GM12878 (cell line): ENCODE data around the gene SLC15A4. TPM values are rescaled to one million over a fixed set of nuclear protein-coding genes. Genes with fewer than 3 reads are reported as not detected.

Experiments
- CREM ChIP-seq: IDR thresholded peaks from 2 replicates; pipeline ENCODE4 v1.6.1; 2014; ENCODE audit warnings: antibody characterized with exemption, low read depth
- EGR1 ChIP-seq, 2 experiments: IDR thresholded peaks; 1 replicate in 1 of 2; 2 replicates in 1 of 2; pipeline ENCODE4 v1.6.1; 2011 to 2012; ENCODE audit warnings: low read depth in 2 of 2, low read length in 2 of 2, borderline replicate concordance in 1 of 2, mild to moderate bottlenecking in 1 of 2, moderate library complexity in 1 of 2
- ETV6 ChIP-seq, 2 experiments: fragments of 450-650 bp in 1 of 2; IDR thresholded peaks in 1 of 2; conservative IDR thresholded peaks in 1 of 2; 2 replicates each; pipeline ENCODE4 v1.6.1; 2014; ENCODE audit warnings: antibody characterized with exemption in 1 of 2, borderline replicate concordance in 1 of 2, low read depth in 1 of 2, mild to moderate bottlenecking in 1 of 2, moderate library complexity in 1 of 2
- MTA2 ChIP-seq: fragments of 450-650 bp; IDR thresholded peaks from 2 replicates; pipeline ENCODE4 v1.6.1; 2016; ENCODE audit warnings: low read depth, mild to moderate bottlenecking, moderate library complexity
- PAX8 ChIP-seq: fragments of 450-650 bp; IDR thresholded peaks from 2 replicates; pipeline ENCODE4 v1.6.1; 2017; ENCODE audit warnings: mild to moderate bottlenecking, moderate library complexity
- RFX5 ChIP-seq: IDR thresholded peaks from 2 replicates; pipeline ENCODE4 v1.6.1; 2011; ENCODE audit warnings: low read depth, low read length, improper control_type of control experiment
- SMAD1 ChIP-seq: fragments of 450-650 bp; IDR thresholded peaks from 2 replicates; pipeline ENCODE4 v1.6.1; 2018; ENCODE audit warnings: mild to moderate bottlenecking, low read depth; ENCODE audit not compliant: partially characterized antibody
- SREBF1 ChIP-seq: IDR thresholded peaks from 2 replicates; pipeline ENCODE4 v1.6.1; 2012; ENCODE audit warnings: mild to moderate bottlenecking, low read length
- SRF ChIP-seq, 2 experiments: IDR thresholded peaks; 2 replicates each; pipeline ENCODE4 v1.6.1; 2011; ENCODE audit warnings: low read depth in 2 of 2, low read length in 2 of 2, mild to moderate bottlenecking in 1 of 2, moderate library complexity in 1 of 2
- TCF7 ChIP-seq: IDR thresholded peaks from 2 replicates; pipeline ENCODE4 v1.6.1; 2014; ENCODE audit warnings: antibody characterized with exemption, borderline replicate concordance
- ZBTB11 ChIP-seq: fragments of 450-650 bp; formaldehyde crosslinking; IDR thresholded peaks from 2 replicates; pipeline ENCODE4 v1.5.0; 2022; ENCODE audit warnings: mild to moderate bottlenecking, missing genetic modification characterization
- ZBTB40 ChIP-seq: fragments of 450-650 bp; IDR thresholded peaks from 2 replicates; pipeline ENCODE4 v1.6.1; 2016; ENCODE audit warnings: mild to moderate bottlenecking, moderate library complexity, borderline replicate concordance
- polyA plus RNA-seq, 11 experiments: library from polyadenylated mRNA; depleted of rRNA in 4 of 11; unstranded in 6 of 11; stranded (reverse) in 5 of 11; fragments of >200 nt; fragmentation: Nextera tagmentation in 4 of 11; fragmentation: Illumina TruSeq in 1 of 11; extraction: Ambion mirVana in 4 of 11; extraction: Trizol in 1 of 11; gene quantifications; 1 replicate in 1 of 11; 2 replicates in 10 of 11; pipeline versions ENCODE4 v1.2.1 to v1.2.3, GENCODE V29; 2011 to 2016; ENCODE audit warnings: inconsistent platforms in 2 of 11, missing spikeins in 2 of 11, low read depth in 1 of 11
- total RNA-seq, 4 experiments: library from RNA; depleted of rRNA in 3 of 4; stranded (reverse); fragments of >200 nt in 3 of 4; fragmentation: Illumina TruSeq in 1 of 4; extraction: Trizol in 1 of 4; gene quantifications; 2 replicates each; pipeline versions ENCODE4 v1.2.1 to v1.2.3, GENCODE V29; 2013 to 2021
- TF ChIP-seq, protein P1 (sequence below): IDR thresholded peaks from 2 replicates; pipeline ENCODE4 v1.6.1; 2012; ENCODE audit warnings: mild to moderate bottlenecking, low read depth, low read length
- TF ChIP-seq, protein P2 (sequence below): IDR thresholded peaks from 2 replicates; pipeline ENCODE4 v1.6.1; 2012; ENCODE audit warnings: low read length, inconsistent platforms
- TF ChIP-seq, protein P3 (sequence below): fragments of 450-650 bp; IDR thresholded peaks from 2 replicates; pipeline ENCODE4 v1.6.1; 2014; ENCODE audit warnings: mild to moderate bottlenecking

Gene SLC15A4
- total and polyA plus RNA-seq, 10 of the 15 experiments (the other 5 are each of a cell fraction or from before 2014, with no cell fraction given) = 12.7 to 257 (median 36.6) TPM

DNA sequence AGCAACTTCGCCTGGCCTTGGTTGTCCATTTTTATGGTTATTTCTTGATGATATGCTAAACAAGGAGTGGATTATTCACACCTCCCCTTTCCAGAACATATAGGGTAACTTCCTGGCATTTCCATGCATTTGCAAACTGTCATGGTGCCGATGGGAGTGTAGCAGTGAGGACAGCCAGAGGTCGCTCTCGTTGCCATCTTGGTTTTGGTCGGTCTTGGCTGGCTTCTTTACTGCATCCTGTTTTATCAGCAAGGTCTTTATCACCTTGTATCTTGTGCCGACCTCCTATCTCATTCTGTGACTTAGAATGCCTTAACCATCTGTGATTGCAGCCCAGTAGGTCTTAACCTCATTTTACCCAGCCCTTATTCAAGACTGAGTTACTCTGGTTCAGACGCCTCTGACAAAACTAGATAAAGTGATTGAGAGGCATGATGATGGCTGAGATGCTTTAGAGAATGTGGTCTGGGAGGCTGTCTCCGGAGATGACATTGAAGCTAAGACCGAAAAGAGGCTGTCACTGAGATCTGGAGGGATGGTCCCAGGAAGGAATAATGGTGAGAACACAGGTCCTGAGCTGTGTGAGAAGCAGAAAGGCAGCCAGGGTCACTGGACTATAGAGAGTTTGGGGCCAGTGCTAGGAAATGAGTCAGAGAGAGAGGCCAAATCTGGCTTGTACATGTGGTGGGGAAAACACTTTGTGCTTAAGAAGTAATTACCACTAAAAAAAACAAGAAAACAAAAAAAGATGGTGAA is 32.5 kb upstream of the SLC15A4 start (continued):
- TF ChIP-seq ZBTB11 (CRISPR knock-in tag) = no peak
- TF ChIP-seq, protein P1, sequence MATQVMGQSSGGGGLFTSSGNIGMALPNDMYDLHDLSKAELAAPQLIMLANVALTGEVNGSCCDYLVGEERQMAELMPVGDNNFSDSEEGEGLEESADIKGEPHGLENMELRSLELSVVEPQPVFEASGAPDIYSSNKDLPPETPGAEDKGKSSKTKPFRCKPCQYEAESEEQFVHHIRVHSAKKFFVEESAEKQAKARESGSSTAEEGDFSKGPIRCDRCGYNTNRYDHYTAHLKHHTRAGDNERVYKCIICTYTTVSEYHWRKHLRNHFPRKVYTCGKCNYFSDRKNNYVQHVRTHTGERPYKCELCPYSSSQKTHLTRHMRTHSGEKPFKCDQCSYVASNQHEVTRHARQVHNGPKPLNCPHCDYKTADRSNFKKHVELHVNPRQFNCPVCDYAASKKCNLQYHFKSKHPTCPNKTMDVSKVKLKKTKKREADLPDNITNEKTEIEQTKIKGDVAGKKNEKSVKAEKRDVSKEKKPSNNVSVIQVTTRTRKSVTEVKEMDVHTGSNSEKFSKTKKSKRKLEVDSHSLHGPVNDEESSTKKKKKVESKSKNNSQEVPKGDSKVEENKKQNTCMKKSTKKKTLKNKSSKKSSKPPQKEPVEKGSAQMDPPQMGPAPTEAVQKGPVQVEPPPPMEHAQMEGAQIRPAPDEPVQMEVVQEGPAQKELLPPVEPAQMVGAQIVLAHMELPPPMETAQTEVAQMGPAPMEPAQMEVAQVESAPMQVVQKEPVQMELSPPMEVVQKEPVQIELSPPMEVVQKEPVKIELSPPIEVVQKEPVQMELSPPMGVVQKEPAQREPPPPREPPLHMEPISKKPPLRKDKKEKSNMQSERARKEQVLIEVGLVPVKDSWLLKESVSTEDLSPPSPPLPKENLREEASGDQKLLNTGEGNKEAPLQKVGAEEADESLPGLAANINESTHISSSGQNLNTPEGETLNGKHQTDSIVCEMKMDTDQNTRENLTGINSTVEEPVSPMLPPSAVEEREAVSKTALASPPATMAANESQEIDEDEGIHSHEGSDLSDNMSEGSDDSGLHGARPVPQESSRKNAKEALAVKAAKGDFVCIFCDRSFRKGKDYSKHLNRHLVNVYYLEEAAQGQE = no peak
- no peak for TF ChIP-seq SRF (IDR thresholded peaks at IDR 0.05; ENCODE audit: low read depth in 2 of 2, low read length in 2 of 2)
- no peak for TF ChIP-seq TCF7
- no peak for TF ChIP-seq ZBTB40
- no peak for TF ChIP-seq RFX5
- no peak for TF ChIP-seq PAX8
- no peak for TF ChIP-seq ETV6 (conservative IDR thresholded peaks at IDR 0.05 in 1 of 2, IDR thresholded peaks at IDR 0.05 in 1 of 2; ENCODE audit: borderline replicate concordance in 1 of 2, low read depth in 1 of 2)
- peak; percentile 33; the same call in 1 of the 2 replicates for TF ChIP-seq CREM
- TF ChIP-seq, protein P2, sequence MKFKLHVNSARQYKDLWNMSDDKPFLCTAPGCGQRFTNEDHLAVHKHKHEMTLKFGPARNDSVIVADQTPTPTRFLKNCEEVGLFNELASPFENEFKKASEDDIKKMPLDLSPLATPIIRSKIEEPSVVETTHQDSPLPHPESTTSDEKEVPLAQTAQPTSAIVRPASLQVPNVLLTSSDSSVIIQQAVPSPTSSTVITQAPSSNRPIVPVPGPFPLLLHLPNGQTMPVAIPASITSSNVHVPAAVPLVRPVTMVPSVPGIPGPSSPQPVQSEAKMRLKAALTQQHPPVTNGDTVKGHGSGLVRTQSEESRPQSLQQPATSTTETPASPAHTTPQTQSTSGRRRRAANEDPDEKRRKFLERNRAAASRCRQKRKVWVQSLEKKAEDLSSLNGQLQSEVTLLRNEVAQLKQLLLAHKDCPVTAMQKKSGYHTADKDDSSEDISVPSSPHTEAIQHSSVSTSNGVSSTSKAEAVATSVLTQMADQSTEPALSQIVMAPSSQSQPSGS = peak; percentile 46; the same call in 1 of the 2 replicates
- TF ChIP-seq, protein P3, sequence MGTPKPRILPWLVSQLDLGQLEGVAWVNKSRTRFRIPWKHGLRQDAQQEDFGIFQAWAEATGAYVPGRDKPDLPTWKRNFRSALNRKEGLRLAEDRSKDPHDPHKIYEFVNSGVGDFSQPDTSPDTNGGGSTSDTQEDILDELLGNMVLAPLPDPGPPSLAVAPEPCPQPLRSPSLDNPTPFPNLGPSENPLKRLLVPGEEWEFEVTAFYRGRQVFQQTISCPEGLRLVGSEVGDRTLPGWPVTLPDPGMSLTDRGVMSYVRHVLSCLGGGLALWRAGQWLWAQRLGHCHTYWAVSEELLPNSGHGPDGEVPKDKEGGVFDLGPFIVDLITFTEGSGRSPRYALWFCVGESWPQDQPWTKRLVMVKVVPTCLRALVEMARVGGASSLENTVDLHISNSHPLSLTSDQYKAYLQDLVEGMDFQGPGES = no peak
- no peak for TF ChIP-seq EGR1 (IDR thresholded peaks at IDR 0.05; ENCODE audit: borderline replicate concordance in 1 of 2, low read depth in 2 of 2, low read length in 2 of 2)
- no peak for TF ChIP-seq SREBF1
- TF ChIP-seq SMAD1 = no peak
- TF ChIP-seq MTA2 = peak; percentile 41; the same call in 1 of the 2 replicates
